IPS-18c (cell line): ENCODE results near the gene SPAG16.
"Not testable (repeated sequence)": the region's sequence is repeated elsewhere in the genome, so short reads cannot be mapped to it uniquely, and the experiment has no call there.

Experiments
- H3K4me3 ChIP-seq: 2 replicates; pipeline ENCODE4 v1.7.0; 2013; ENCODE audit warnings: low read depth, mild to moderate bottlenecking, low read length, moderate library complexity; ENCODE audit not compliant: insufficient read depth
- H3K9me3 ChIP-seq: one replicate; pipeline ENCODE4 v1.6.1; 2013; ENCODE audit warnings: mild to moderate bottlenecking, low read length, moderate library complexity; ENCODE audit not compliant: control insufficient read depth, insufficient read depth

Gene SPAG16

DNA sequence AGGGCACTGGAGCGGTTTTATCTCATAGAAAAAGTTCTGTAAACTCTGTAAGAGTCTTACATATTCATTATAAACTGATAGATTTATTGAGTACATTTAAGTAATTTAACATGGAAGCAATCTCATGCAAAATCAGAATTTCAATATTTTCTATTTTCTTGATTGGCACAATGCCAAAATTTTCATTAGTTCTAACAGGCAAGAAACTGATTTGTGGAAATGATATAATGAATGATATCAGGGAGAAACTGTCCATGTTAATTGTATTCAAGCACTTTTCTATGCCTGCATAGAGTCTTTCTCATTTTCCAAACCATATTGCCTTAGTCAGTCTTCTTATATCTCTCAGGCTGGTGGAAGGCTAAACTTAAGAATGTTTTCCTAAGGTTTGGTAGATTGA is 23.0 kb upstream of the SPAG16 start:
- no peaks in the 10 kb centered on the region for H3K9me3 ChIP-seq
- no peak overlapping the region for H3K4me3 ChIP-seq

DNA sequence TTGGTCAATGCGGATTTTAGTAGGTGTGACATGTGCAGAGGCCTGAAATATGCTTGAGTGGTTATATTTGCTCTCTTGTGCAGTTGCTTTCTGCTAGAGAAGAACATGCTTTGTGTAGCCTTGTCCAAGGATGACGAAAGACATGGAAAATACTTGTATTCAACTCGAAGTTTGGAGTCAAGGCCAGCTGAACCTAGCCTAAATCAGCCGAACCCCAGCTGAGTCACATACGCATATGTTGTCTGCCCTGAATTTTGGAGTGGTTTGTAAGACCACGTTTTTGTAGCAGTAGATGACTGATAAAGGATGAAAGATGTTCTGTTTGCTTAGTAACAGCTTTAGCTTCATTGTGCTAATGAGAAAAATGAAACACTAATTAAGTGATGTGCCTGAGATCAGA is 22.5 kb upstream of the SPAG16 start:
- Histone ChIP-seq H3K9me3 (no peaks in the 10 kb centered on the region), H3K4me3 (no peak overlapping the region)

DNA sequence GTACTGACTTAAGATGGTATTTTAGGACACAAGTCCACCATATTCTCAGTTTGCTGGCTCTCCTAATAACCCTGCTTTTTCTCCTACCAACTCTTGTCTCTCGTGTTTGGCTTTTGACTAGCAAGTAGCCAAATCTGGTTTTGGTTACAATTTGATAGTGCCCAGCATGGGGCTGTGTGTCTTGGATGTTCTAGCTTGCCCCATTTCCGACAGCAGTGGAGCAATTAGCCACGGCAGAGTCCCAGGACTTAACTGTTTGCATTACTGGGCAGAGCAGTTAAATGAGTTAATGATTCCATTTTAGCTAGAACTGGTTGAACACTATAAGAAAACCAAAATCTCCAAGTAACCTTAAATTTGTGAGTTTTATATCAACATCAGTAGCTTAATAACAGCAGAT is 18.6 kb upstream of the SPAG16 start:
- Histone ChIP-seq H3K4me3 (no peak overlapping the region), H3K9me3 (no peaks in the 10 kb centered on the region)

DNA sequence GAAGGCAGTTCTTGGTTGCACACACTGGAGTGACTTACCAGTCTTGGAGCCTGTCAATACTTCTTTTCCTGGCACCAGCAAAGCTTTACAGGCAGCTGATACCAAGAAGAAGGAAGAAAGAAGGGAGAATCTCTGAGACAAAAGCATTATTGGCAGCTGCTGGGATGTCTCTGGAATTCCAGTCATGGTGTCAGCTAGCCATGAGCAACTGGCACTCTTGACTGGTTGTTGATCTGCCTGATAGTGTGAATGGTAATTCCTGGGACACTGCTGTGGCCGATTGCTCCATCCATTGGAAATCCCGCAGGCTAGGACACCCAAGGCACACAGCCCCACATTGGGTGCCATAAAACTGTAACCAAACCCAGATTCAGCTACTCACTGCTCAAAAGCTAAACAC is 17.8 kb upstream of the SPAG16 start:
- H3K9me3 ChIP-seq = no peaks in the 10 kb centered on the region

DNA sequence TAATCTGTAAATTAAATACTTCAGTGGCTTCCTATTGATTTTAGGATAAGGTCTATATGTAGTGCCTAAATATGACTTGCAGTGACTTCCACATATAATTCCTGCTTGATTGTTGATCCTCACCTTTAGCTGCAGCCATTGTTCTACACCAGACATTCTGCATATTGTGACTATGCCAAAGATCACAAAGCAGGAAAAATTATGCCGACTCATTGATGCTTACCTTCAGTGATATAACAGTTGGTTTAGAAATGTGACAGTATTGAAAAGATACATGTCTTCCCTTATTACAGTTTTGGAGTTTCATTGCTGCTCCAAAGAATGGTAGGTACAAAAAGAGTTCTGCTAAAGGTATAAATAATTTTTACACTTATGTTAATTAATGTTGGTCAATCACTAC is 12.3 kb upstream of the SPAG16 start:
- no peaks in the 10 kb centered on the region for H3K9me3 ChIP-seq
- H3K4me3 ChIP-seq = no peak overlapping the region

More for the DNA sequence above, 17.8 kb upstream of the SPAG16 start:
- H3K4me3 ChIP-seq = no peak overlapping the region

DNA sequence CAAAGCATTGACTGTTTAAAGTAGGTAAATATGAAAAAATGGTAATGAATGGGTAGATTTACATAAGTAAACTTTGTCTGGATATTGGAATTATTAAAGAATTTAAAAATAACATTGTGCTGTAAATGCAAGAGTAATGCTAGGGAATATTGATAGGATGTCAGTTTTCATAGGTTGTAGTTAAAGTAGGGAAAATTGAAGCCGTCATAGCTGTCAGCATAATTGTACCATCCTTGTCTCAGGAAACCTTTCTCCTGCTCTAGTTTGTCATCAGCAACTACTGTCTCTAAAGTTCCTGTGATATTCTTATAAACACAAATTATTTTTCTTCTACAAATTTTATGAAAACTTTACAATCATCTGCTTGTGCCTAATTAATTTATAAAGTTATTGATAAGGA is 10.1 kb upstream of the SPAG16 start:
- Histone ChIP-seq H3K9me3 (no peaks in the 10 kb centered on the region), H3K4me3 (no peak overlapping the region)

DNA sequence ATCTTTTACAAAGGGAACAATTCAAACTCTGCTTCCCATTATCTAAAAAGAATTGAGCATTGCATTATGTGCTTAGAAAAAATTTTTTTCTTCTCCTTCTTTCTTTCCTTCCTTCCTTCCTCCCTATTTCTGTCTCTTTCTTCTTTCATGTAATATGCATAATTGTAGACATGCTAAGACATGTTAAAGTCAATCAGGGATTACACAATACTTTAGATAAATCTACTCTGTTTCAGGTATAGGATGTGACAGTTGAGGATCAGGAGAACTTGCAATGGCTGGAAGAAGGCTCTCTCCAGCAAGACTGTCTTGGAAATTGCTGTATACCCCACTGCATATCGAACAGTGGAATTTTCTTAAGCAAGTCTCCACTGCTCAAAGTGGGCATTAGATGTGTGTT is 9.0 kb upstream of the SPAG16 start:
- no peaks in the 10 kb centered on the region for H3K9me3 ChIP-seq

DNA sequence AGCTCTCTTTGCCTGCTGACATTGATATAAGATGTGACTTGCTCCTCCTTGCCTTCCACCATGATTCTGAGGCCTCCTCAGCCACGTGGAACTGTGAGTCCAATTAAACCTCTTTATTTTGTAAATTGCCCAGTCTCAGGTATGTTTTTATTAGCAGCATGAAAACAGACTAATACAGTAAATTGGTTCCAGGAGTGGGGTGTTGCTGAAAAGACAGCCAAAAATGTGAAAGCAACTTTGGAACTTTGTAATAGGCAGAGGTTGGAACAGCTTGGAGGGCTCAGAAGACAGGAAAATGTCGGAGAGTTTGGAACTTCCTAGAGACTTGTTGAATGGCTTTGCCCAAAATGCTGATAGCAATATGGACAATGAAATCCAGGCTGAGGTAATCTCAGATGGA is 7.1 kb upstream of the SPAG16 start:
- not testable (repeated sequence) for H3K4me3 ChIP-seq, H3K9me3 ChIP-seq

More for the DNA sequence above, 9.0 kb upstream of the SPAG16 start:
- no peak overlapping the region for H3K4me3 ChIP-seq

DNA sequence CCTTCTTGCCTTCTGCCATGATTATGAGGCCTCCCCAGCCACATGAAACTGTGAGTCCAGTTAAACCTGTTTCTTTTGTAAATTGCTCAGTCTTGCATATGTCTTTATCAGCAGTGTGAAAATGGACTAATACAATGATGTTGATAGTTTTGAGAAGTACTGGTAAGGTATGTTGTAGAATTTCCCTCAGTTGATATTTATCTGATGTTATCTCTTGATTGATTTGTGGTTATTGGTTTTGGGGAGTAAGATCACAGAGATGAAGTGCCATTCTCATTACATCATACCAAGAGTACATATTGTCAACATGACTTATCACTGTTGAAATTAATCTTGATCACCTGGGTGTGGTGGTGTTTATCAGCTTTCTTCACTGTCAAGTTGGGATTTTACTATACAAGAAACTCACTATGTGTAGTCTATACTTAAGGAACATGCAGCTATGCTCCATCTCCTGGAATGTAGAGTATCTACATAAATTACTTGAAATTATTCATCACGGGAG is 5.1 kb upstream of the SPAG16 start:
- Histone ChIP-seq H3K4me3 (no peak overlapping the region), H3K9me3 (no peaks in the 10 kb centered on the region)

DNA sequence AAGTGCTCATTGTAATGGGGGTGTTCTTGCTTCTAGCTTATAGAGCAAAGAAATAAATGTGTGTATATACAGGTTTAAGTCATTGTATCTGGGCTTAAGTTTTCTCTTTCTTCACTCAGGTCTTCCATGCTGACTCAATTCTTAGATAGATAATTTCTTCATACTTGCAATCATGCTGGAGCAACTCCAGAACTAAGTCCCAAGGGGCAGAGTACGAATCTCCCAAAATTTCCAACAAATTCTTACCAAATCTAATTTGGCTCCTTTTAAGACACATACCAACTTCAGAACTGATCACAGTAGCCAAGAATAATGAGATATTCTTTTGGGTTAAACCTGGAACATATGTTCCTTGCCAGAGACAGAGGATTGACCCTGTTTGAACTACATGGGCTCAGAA is 4.3 kb upstream of the SPAG16 start:
- Histone ChIP-seq H3K4me3 (no peak overlapping the region), H3K9me3 (no peaks in the 10 kb centered on the region)

DNA sequence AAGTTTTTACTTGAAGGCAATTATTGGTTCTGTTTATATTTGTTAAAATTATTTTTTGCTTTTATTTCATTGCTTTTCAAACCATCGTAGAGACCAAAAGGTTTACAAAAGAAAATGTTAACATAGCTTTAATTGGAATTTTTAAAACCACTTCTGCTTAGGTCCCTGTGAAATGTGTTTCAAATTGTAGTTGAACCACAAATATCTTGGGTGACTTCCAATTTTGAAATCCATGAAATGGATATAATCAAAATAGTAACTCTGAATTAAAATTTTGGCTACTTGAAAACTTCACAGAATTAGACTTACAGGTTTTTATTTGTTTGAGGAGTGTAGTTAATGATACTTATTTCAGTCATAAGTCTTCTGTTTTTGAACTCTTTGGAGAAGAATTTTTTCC is 3.1 kb upstream of the SPAG16 start:
- Histone ChIP-seq H3K9me3 (no peaks in the 10 kb centered on the region), H3K4me3 (no peak overlapping the region)

DNA sequence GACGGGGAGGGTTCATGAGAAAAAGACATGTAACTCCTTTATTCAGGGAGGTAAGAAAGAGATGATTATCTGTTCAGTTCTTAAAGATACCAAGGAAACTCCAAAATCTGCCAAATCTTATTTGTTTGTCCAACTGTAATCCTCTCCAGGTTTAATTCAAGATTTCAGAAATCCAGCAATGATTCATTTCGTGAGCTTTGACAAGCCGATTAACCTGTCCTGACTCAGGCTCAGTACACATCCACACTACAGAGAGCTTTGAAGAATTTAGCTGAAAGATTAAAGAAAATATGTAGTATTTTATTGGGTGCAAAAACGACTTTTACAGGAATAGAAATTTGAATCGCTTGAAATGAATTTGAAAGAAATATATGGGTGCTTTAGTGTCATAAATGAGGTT is 1.1 kb downstream of the SPAG16 start:
- Histone ChIP-seq H3K9me3 (no peaks in the 10 kb centered on the region), H3K4me3 (no peak overlapping the region)

DNA sequence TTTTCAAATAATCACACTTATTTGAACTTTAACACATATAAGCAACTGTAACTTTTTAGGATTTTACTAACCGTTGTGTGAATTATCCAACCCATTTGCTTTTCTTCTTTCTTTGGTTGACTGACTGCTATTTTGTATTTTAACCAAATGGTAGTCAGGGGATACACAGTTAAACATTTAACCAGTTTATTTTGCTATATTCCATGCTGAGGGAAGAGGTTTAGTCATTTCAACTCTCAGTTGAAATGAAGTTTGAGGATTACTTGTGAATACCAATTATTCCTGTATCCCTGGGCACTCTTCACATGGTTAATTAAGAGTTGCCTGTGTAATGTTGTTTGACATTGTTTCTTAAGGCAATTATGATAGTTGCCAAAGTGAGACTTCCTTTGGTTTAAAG is 1.9 kb downstream of the SPAG16 start:
- Histone ChIP-seq H3K9me3 (no peaks in the 10 kb centered on the region), H3K4me3 (no peak overlapping the region)

DNA sequence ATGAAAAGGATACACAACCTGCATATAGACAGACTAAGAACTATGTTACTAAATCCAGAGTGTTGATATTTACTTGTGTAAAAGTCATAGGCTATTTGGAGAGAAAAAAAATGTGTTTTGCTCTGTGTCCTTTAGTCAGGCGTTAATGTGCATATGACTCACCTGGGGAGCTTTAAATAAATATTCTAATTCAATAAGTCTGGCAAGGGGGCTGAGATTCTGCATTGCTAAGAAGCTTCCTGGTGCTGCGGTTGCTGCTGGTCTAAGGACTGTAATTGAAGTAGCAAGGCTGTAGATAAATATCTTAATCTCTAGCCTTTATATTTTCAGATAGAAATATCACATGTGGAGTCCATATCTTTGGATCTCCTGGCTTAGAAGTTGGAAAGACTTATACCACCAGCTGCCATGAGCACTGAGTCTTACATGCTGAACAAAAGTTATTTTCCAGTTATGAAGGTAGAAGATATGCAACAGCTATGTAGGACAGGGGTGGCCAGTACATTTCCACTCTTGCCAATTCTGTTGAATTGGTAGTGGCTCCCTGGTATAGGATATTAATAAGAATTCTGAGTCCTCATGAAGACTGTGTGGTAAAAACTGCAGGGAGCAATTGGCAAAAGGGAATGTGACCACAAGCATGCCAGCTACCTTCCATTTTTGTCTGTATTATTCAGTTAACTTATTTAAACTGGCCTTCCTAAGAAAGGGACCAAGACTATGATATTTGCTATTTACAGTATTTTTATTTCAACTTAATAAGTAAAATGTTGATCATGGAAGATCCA is 4.8 kb downstream of the SPAG16 start:
- H3K4me3 ChIP-seq = no peak overlapping the region
- H3K9me3 ChIP-seq = no peaks in the 10 kb centered on the region

DNA sequence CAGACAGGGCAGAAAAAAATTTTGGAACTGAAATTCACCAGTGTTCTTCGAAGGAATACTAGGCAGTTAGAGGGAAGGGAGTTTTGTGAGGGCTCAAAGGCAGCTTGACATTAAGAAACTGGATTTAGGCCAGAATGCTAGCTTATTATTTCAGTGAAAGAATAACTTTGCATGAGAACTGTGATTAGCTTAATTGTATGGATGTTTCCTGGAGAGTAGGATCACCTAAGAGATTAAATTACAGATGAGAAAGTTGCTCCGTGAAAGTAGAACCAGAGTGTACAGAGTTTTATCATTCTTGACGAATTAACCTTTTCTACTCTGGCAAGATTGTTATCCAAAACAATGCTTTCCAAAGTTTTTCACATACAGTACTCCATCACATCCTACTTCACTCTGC is 6.2 kb downstream of the SPAG16 start:
- no peak overlapping the region for H3K4me3 ChIP-seq
- no peaks in the 10 kb centered on the region for H3K9me3 ChIP-seq

DNA sequence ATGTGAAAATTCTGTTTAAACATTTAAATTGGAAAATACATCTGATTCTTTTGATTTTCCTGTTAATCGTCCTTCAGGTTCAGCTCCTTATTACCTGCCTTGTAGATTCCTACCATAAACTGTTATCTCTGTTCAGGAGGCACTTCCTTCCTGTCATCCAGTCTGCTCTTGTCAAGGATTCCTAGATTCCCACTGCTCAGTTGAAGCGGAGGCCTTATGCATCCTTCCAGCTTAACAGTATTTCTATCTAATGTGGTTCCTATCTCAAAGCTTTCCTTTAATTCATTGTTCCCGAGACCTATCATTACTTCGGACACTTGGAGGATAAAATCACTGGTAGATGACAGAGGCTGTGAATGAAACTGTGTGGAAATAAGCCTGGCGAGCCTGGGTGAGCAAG is 12.0 kb downstream of the SPAG16 start:
- no peak overlapping the region for H3K4me3 ChIP-seq
- H3K9me3 ChIP-seq = no peaks in the 10 kb centered on the region

DNA sequence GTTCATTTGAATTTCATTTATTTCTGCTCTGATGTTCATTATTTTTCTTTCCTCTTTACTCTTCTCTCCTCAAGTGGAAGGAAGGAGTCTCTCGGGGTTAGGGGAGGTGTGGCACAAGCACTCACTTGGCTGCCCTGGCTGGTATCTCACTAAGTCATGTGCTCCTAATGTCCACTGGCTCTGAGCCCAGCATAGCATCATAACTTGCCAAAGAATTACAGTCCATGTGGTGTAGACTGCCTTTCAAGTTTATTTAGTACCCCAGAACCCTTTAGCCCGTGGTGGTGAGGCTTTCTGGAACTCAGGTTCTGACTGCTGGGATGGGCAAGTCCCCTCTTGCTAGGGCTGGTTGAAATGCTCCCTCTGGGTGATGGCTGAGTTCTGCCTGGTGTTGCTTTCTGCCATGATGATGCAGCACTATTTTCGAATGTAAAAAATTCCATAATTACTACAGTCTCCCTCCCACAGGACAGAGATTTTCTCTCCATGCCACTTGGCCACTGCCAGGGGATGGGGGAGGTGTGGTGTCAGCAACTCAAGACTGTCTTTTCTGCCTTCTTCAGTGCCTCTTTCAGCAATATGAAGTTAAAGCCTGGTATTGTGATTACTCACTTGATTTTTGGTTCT is 22.2 kb downstream of the SPAG16 start:
- Histone ChIP-seq H3K4me3 (no peak overlapping the region), H3K9me3 (no peaks in the 10 kb centered on the region)

DNA sequence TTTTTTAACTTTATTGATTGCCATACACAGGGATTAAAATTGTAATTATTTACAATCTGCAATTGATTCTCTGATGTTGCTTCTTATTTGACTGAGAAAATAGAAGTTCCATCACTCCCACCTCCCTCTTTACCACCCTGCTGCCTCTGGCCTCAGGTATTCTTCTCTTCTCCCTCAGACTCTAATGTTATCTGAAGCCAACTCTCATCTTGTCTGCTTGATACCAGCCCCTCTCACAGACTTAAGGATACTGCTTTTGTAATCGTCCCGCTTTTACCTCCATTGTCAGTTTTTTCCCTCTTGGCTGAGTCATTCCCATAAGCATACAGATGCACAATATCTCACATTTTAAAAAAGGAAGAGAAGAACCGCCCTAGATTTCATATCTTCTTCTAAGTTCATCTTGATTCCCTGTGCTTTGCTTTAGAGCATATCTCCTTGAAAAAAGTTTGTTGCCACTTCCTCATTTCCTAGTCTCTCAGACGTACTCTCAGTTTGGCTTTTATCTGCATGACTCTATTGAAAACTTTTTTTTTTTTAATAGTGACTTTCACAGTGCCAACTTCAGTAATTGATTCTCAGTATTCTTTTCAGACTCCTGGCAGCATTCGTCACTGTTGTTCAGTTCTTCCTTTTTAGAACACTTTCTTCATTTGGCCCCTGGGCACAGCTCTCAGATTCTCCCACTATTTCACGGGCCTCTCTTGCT is 31.1 kb downstream of the SPAG16 start:
- H3K9me3 ChIP-seq = no peaks in the 10 kb centered on the region

More for the DNA sequence above, 31.1 kb downstream of the SPAG16 start:
- H3K4me3 ChIP-seq = no peak overlapping the region
